DMS114 treated with DMSO at 0.1 percent for 48 hours (cell line): ENCODE results near the gene PRMT2.

Source experiments
- DNase-seq: peaks from one replicate; lab custom pipeline; 2025; ENCODE audit not compliant: unreplicated experiment; lab: John Stamatoyannopoulos, UW

The PRMT2 gene

DNA sequence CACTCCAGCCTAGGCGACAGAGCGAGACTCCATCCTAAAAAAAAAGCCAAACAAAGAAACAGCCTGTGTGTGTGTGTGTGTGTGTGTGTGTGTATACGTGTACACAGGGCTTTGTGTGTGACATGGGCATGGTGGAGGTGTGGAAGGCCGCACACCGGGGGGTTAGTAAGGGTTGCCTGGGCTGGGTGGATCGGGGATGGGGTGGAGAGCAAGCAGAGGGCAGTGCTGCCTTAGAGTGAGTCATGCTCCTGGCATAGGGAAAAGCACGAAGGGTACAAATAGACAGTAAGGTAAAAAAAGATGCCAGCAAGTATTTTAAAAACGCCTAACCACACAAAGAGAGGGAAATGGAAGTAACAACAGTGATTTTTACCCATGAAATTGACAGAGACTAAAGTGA lies 6.2 kb downstream of the PRMT2 start:
- no peak for DNase-seq

- DNase-seq = no peak
These were observed 8.1 kb downstream of the PRMT2 start for GRCh38 chr21:46643379-46644177.

GRCh38 chr21:46645840-46646239 lies 10.4 kb downstream of the PRMT2 start:
- no peak for DNase-seq

DNA sequence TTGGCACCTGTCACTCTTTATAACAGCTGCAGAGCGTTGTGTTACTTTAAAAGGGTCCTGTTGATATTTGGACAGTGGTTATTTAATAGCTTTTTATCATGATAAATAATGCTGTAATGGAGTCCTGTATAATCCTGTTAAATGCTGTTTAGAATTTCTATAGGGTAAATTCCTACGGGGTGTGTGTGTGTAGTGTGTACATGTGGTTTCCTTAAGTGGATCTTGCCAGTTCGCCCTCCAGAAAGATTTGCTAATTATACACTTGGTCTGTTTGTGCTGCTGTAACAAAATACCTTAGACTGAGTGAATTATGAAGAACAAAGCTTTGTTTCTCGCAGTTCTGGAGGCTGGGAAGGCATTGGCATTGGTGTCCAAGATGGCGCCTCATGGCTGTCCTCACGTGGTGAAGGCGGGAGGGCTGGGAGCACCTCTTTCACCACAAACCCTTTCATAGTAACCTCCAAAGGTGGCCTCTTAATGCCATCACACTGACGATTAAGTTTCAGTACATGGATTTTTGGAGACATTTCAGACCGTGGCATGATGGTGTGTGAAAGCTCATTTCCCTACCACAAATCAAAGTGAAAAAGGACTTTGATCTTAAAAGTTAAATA lies 11.2 kb downstream of the PRMT2 start:
- no peak for DNase-seq

GRCh38 chr21:46648539-46648938 lies 13.1 kb downstream of the PRMT2 start:
- no peak for DNase-seq

DNA sequence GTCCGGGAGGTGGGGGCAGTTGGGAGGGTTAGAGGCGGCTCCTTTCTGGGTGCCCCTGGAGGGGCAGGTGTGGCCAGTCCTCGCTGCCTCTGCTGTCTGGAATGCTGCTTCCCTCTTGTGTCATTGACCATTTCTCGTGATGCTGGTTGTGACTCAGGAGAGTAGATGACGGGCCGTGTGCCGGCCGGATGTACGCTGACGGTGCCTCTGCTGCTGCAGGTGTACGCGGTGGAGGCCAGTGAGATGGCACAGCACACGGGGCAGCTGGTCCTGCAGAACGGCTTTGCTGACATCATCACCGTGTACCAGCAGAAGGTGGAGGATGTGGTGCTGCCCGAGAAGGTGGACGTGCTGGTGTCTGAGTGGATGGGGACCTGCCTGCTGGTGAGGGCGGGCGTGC lies 13.9 kb downstream of the PRMT2 start:
- DNase-seq = no peak

DNA sequence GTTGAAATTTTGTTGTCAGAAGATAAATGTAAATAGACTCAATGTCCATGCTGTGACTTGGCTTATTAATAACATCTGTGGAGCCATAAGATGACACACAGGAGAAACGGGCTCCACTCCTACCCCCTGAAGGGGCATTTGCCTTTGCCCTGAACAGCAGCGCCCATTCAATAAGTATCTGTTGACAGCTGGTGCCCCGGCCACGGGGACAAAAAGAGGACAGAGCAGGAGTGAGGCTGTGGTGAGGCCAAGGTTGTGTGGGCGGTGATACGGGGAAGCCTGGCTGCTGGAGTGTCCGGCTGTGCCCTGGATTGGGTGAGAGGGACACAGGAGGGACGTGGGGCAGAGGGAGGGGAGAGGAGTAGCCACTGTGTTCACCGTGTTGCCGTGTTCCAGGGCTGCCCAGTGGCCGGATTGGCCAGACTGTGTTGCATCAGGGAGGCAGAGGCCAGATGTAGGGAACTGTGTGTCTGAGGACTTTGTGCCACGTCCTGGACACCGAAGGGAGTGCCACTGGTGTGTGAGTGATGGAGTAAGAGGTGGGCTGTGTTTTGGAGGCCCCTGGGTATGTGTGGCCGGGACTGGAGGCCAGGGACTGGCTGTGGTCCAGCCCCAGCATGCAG lies 15.1 kb downstream of the PRMT2 start:
- no peak for DNase-seq

- DNase-seq = no peak
These were observed 15.6 kb downstream of the PRMT2 start for GRCh38 chr21:46651121-46651520.

DNA sequence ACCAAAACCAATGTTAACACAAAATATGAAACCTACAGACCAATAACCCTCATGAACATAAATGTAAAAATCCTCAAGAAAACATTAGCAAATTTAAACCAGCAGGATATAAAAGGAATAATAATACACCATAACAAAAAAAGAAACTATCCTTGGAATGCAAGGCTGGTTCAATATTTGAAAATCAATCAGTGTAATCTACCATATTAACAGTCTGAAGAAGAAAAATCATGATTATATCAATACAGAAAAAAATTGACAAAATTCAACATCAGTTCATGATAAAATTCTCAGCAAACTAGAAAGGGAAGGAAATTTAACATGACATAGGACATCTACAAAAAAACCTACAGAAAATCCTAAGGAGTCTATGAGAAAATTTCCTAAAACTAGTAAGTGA lies 19.8 kb downstream of the PRMT2 start:
- DNase-seq = no peak

GRCh38 chr21:46656820-46657219 lies 21.3 kb downstream of the PRMT2 start:
- no peak for DNase-seq

- DNase-seq = no peak
These were observed 25.0 kb downstream of the PRMT2 start for GRCh38 chr21:46660505-46660904.

DNA sequence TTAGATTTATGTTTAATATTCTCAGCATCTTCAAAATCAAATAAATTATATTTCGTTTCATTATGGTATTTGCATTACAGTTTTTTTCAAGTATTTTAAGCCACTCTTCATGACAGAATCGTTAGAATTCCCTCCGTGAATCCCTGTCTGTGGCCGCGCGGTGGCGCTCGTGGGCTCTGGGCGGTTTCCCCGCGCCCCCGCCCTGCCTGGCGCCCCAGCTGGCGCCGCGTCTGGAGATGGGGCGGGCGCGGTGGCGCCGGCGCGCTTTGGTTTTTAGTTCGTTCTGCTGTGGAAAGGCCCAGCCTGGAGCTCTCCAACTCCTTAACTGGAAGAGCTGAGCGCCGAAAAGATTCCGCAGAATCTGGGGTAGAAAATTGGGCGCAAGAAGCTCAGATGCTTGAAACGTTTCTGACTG lies 25.7 kb downstream of the PRMT2 start:
- no peak for DNase-seq

DNA sequence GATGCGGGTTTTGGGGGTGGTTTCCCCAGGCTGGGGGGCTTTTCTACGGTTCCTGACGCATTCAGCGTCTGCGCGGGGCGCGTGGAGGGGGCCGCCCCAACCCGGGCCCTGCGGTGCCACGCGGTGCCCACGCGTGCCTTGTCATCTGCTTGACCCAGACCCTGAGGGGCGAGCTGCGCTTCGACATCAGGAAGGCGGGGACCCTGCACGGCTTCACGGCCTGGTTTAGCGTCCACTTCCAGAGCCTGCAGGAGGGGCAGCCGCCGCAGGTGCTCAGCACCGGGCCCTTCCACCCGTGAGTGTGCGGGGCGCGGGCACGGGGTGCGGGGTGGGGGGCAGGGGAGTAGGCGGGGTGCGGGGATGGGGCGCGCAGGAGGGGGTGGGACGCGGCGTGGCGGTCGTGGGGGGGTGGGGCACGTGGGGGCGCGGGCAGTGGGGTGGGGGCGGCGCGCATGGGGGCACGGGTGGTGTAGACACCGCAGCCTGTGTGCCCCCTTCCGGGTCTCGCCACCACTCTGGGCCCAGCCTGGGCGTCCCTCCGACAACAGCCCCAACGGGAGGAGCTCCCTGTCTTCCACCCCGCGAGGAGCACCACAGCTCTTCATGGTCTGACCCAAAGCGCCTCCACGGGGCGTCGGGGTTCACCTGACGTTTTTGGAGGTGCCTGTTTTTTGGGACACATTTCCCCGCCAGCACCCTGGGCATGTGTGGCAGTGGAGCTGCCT lies 26.3 kb downstream of the PRMT2 start:
- DNase-seq = no peak

DNA sequence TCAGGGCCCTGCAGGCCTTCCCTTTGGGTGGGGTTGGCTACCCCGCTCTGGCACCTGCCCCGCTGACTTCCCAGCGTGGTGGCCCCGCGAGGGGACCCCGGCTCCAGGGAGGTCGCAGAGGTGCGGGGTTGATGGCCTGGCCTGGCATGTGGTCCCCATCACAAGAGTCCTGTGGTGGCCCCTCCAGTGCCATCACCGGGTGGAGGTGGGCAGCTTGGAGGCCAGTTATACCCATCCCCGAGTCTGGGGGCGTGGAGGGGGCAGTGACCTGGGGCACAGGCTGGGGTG lies 26.8 kb downstream of the PRMT2 start:
- no peak for DNase-seq

DNA sequence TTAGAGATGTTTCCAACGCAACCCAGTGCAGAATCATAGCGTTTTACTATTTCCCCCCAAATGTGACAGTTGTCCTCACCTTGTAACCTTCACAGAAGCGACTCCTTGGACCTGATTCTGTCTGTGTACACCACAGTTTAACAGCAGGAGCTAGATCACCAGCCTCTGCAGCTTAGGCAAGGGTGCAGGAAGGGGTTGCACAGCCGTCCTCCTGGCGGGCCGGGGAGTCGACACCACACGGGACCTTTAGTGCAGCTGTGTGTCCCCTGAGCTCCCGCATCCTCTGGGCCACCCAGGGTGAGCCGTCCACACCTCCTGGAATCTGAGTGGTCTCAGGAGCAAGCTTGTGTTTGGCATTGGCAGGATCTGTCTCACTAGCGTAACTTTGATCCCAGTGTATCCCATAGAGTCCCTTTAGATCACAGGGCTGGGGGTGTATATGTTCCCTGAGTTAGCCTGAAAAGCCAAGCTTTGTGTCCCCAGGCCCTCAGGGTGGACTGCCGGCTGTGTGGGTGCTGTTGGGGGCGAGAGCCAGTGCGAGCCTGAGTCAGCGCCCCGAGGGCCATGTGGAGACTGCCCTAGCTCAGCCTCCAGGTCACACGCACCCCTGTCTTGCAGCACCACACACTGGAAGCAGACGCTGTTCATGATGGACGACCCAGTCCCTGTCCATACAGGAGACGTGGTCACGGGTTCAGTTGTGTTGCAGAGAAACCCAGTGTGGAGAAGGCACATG lies 27.5 kb downstream of the PRMT2 start:
- DNase-seq = no peak

GRCh38 chr21:46663754-46664153 lies 28.3 kb downstream of the PRMT2 start:
- DNase-seq = no peak

DNA sequence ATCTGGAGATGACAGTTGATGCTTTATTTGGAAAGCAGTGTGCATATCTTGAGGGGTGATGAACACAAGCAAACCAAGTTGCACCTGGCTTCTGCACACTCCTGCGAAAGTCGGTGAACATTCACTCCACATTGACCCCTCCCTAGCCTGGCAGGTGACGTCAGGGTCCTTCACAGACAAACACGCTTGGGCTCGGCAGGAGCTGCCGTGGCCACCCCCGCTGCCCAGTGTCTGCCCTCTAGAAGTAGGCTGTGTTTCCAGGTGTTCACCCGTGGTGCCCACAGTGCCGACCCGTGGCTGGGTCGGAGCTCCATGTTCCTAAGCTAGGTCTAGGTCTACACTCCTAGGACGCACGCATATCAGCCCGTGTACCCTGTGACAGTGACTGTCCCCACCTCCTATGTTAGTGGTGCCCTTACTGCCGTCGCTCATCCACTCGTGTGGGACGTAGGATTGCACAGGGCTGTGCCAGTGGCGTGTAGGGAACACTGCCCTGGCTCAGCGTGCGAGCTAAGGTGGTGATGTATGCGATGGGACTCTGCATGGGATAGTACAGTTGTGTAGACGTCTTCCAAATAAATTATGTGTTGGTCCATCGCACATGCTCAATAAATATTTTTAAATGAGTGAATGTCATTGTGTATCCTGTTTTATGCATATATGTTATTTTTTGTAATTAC lies 29.0 kb downstream of the PRMT2 start:
- DNase-seq = no peak

DNA sequence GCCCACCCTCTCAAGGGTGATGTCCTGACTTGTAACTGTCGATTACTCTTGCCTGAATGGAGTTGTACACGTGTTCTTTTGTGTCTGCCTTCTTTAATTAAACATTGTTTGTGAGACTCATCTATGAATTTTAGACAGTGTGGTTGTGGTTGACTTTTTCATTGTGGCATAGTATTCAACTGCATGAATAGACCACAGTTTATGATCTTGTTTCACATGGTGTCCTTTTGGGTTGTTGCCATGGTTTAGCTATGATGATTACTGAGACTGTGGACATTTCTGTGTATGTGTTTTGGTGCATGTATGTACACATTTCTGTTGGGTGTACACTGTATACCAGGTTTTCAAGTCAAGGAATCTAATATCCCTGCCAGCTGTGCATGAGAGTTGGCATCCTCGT lies 30.1 kb downstream of the PRMT2 start:
- no peak for DNase-seq

GRCh38 chr21:46666941-46667740 lies 31.7 kb downstream of the PRMT2 start:
- DNase-seq = no peak
